CD4-positive, alpha-beta T cell (primary cell): Measurements from ENCODE around the gene PLEKHF1. TPM values are rescaled to one million over a fixed set of nuclear protein-coding genes. Genes with fewer than 3 reads are reported as not detected.

Source experiments
- ATAC-seq: fragments of 200-7000 bp; cut with Tn5 transposase; one replicate; pipeline ENCODE4 v1.10.0; 2022; ENCODE audit warnings: mild to moderate bottlenecking; ENCODE audit not compliant: poor library complexity
- CTCF ChIA-PET: fragments of 350-600 bp; sonication (Branson Sonifier 250); formaldehyde crosslinking; loops from one replicate; lab custom pipeline; 2021; ENCODE audit warnings: antibody characterized with exemption, inconsistent platforms; lab: Charles Lee
- POLR2A ChIA-PET: fragments of 350-600 bp; sonication (Branson Sonifier 250); formaldehyde crosslinking; loops from one replicate; lab custom pipeline; 2021; ENCODE audit warnings: antibody characterized with exemption, inconsistent platforms; lab: Charles Lee
- DNase-seq, 14 experiments: peaks; one replicate each; pipeline ENCODE4 v3.0.0-alpha.2; 2013 to 2020; ENCODE audit warnings: mixed read lengths in 2 of 14
- H3K27ac ChIP-seq, 2 donors: one replicate each; pipeline versions ENCODE4 v1.5.1 to v1.7.0; 2013; ENCODE audit warnings: low read length in 2 of 2, low read depth in 1 of 2, mild to moderate bottlenecking in 1 of 2
- H3K27me3 ChIP-seq, 2 experiments: 1 replicate in 1 of 2; 2 replicates in 1 of 2; pipeline versions ENCODE4 v1.6.1 to v1.7.0; 2013; ENCODE audit warnings: low read length in 2 of 2, control low read depth in 1 of 2, mild to moderate bottlenecking in 1 of 2, moderate library complexity in 1 of 2; ENCODE audit not compliant: insufficient read depth in 2 of 2, control insufficient read depth in 1 of 2
- H3K36me3 ChIP-seq: one replicate; pipeline ENCODE4 v1.6.1; 2013; ENCODE audit warnings: low read length, control low read depth; ENCODE audit not compliant: insufficient read depth
- H3K4me1 ChIP-seq: one replicate; pipeline ENCODE4 v1.6.1; 2013; ENCODE audit warnings: low read length, control low read depth; ENCODE audit not compliant: insufficient read depth
- H3K4me3 ChIP-seq: one replicate; pipeline ENCODE4 v1.5.1; 2013; ENCODE audit warnings: mild to moderate bottlenecking, low read length, moderate library complexity
- H3K9me3 ChIP-seq, 2 experiments: 1 replicate in 1 of 2; 2 replicates in 1 of 2; pipeline versions ENCODE4 v1.6.1 to v1.7.0; 2013; ENCODE audit warnings: low read length in 2 of 2, mild to moderate bottlenecking in 2 of 2, control low read depth in 1 of 2, moderate library complexity in 1 of 2; ENCODE audit not compliant: control insufficient read depth in 1 of 2, insufficient read depth in 1 of 2
- H3K27ac Mint-ChIP-seq: one replicate; pipeline ENCODE4 v1.8.0; 2020; ENCODE audit warnings: mixed read lengths
- H3K27me3 Mint-ChIP-seq: one replicate; pipeline ENCODE4 v1.8.0; 2021; ENCODE audit warnings: mixed read lengths
- H3K36me3 Mint-ChIP-seq: one replicate; pipeline ENCODE4 v1.8.0; 2021; ENCODE audit warnings: low read depth, mixed read lengths
- H3K4me1 Mint-ChIP-seq: one replicate; pipeline ENCODE4 v1.8.0; 2021; ENCODE audit warnings: low read depth, mixed read lengths
- H3K4me3 Mint-ChIP-seq: one replicate; pipeline ENCODE4 v1.8.0; 2020; ENCODE audit warnings: mild to moderate bottlenecking, mixed read lengths
- H3K9me3 Mint-ChIP-seq: one replicate; pipeline ENCODE4 v1.8.0; 2020; ENCODE audit warnings: mixed read lengths
- intact Hi-C, 2 experiments: fragments of 100-400 bp; cut with DNase I in 1 of 2; cut with micrococcal nuclease in 1 of 2; formaldehyde crosslinking; loops; one replicate each; pipeline versions ENCODE4 v1.15.1 to v1.9.0; 2023 to 2025; cut with DNase I, micrococcal nuclease
- total RNA-seq, 174 experiments: library from RNA in 2 of 174; stranded (reverse) in 2 of 174; gene quantifications; one replicate each; pipeline ENCODE4 v1.2.3 and lab custom pipeline; 2021 to 2026
- TF ChIP-seq, protein P1 (sequence below): fragments of 200-600 bp; IDR thresholded peaks from one replicate; pipeline ENCODE4 v1.8.0; 2022; ENCODE audit warnings: antibody characterized with exemption, mild to moderate bottlenecking

The PLEKHF1 gene
- total RNA-seq, 2 experiments from 2014 or later: 37.5 to 41.0 TPM

DNA sequence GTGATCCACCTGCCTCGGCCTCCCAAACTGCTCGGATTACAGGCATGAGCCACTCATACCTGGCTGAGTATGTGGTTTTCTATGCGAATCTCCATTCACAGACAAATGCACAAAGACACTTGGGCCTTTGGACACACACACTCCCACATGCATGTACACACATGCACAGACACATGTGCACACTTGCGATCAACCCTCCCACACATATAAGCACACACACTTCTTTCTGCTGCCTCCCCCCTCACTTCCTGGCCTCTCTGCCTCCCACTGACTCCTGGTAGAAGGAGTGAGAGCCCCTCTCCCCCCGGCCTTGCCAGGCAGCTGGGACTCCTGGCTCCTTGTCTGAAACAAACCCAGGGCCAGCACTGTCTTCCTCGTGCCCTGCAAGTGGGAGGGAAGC lies 29.3 kb upstream of the PLEKHF1 start:
- CTCF ChIA-PET: no interaction called here
- POLR2A ChIA-PET: no interaction called here
- no peaks in the 10 kb centered on the region for H3K27me3 Mint-ChIP-seq

DNA sequence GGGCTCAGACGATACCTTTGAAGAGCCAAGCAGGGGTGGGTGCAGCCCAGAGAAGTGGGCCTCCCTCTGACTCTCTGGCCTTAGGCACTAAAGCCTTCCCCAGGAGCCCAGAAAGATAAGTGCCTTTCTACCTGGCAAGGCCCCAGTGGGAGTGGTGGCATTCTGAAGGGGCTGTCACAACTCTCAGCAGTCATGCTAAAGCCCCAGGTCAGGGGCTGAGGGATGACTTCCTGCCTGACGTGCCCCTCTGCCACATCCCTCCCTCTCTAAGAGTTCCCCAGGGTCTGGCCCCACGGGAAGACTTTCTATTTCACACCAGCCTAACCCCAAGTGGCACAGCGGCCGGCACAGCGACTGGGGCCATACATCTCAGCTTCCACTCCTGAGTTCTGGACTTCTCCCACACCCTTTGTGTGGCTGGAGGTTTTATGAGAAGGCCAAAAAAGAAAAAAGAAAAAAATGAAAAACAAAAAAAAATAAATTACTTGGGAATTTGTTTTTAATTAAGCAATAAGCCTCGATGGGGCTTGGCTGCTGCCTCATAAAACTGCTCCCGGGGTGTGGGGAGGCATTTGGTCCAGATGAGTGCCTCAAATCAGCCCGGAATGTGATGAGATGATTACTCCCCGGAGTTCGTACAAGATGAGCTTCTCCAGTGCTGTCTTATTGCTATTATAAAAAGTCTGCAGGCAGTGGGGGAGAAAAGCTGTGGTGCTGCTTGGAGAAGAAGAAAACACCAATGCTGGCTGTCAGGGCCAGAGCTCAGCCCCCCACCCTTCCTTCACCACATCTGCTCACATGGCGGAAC lies 28.5 kb upstream of the PLEKHF1 start:
- no peak for DNase-seq
- Histone ChIP-seq H3K4me3 (no peak overlapping the region), H3K27me3 (no peaks in the 10 kb centered on the region), H3K27ac (no peak overlapping the region), H3K36me3 (no peaks in the 10 kb centered on the region), H3K9me3 (no peaks in the 10 kb centered on the region), H3K4me1 (no peaks in the 10 kb centered on the region)
- Mint-ChIP-seq H3K4me1 (no peaks in the 10 kb centered on the region), H3K27ac (no peak overlapping the region), H3K27me3 (no peaks in the 10 kb centered on the region), H3K36me3 (no peaks in the 10 kb centered on the region), H3K4me3 (no peak overlapping the region), H3K9me3 (no peaks in the 10 kb centered on the region)
- TF ChIP-seq, protein P1, sequence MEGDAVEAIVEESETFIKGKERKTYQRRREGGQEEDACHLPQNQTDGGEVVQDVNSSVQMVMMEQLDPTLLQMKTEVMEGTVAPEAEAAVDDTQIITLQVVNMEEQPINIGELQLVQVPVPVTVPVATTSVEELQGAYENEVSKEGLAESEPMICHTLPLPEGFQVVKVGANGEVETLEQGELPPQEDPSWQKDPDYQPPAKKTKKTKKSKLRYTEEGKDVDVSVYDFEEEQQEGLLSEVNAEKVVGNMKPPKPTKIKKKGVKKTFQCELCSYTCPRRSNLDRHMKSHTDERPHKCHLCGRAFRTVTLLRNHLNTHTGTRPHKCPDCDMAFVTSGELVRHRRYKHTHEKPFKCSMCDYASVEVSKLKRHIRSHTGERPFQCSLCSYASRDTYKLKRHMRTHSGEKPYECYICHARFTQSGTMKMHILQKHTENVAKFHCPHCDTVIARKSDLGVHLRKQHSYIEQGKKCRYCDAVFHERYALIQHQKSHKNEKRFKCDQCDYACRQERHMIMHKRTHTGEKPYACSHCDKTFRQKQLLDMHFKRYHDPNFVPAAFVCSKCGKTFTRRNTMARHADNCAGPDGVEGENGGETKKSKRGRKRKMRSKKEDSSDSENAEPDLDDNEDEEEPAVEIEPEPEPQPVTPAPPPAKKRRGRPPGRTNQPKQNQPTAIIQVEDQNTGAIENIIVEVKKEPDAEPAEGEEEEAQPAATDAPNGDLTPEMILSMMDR: no peak
- intact Hi-C loops: no loop called here
- ChIA-PET CTCF (no interaction called here), POLR2A (no interaction called here)
- ATAC-seq: no peak

More for the DNA sequence above, 29.3 kb upstream of the PLEKHF1 start:
- Mint-ChIP-seq H3K4me1 (no peaks in the 10 kb centered on the region), H3K27ac (no peak overlapping the region), H3K36me3 (no peaks in the 10 kb centered on the region), H3K4me3 (no peak overlapping the region), H3K9me3 (no peaks in the 10 kb centered on the region)
- Histone ChIP-seq H3K4me3 (no peak overlapping the region), H3K9me3 (no peaks in the 10 kb centered on the region), H3K4me1 (no peaks in the 10 kb centered on the region), H3K36me3 (no peaks in the 10 kb centered on the region), H3K27ac (no peak overlapping the region), H3K27me3 (no peaks in the 10 kb centered on the region)
- ATAC-seq (no peak), DNase-seq (no peak)
- TF ChIP-seq, protein P1: no peak
- intact Hi-C loops: no loop called here

DNA sequence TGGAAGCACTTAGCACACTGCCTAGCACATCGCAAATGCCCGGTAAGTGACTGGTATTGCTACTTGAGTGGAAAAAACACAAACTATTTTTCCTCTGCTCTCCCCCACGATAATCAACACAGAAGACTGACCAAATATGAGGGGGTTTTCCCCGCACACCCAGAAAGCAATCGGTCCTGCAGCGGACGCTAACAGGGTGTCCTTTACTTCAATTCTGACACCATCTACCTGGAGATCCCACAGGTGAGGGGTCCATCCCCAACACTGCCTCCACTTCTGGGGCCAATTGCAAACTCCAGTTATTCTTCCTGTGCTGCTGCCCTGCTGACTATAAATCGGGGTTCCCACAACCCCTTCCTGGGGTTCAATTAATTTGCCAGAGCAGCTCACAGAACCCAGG lies 26.2 kb upstream of the PLEKHF1 start:
- TF ChIP-seq, protein P1: no peak
- H3K4me1 ChIP-seq: no peaks in the 10 kb centered on the region
- H3K27ac ChIP-seq: no peak overlapping the region
- H3K9me3 ChIP-seq: no peaks in the 10 kb centered on the region
- Mint-ChIP-seq H3K36me3 (no peaks in the 10 kb centered on the region), H3K4me1 (no peaks in the 10 kb centered on the region), H3K27me3 (no peaks in the 10 kb centered on the region), H3K9me3 (no peaks in the 10 kb centered on the region), H3K4me3 (no peak overlapping the region), H3K27ac (no peak overlapping the region)
- no peak overlapping the region for H3K4me3 ChIP-seq
- no peaks in the 10 kb centered on the region for H3K36me3 ChIP-seq
- ChIA-PET CTCF (no interaction called here), POLR2A (interaction anchor here (0.5 to 0.6 kb wide), 2 partner anchors 10 to 75 kb away, joined by 3 read pairs; no protein-coding TSS in a partner anchor)
- ATAC-seq: no peak
- intact Hi-C loops: no loop called here
- no peak for DNase-seq
- no peaks in the 10 kb centered on the region for H3K27me3 ChIP-seq
